ENCODE measurements around the gene HBS1L.

The HBS1L gene

GRCh38 chr6:135043364-135043763 lies 11.3 kb downstream of the HBS1L start:
- Histone ChIP-seq H3K4me3 (ENCODE audit: low read depth, low read length) (no peak overlapping the region), H3K27me3 (no peaks in the 10 kb centered on the region), H3K36me3 (peaks cover 22% of the 10 kb centered on the region), H3K9me3 (no peaks in the 10 kb centered on the region), H3K4me1 (no peaks in the 10 kb centered on the region)
- no peak for TF ChIP-seq CTCF (IDR thresholded peaks at IDR 0.05; ENCODE audit: low read depth, low read length)
- no peak for DNase-seq

- Histone ChIP-seq H3K36me3 (peaks cover 35% of the 10 kb centered on the region), H3K9me3 (no peaks in the 10 kb centered on the region), H3K4me3 (ENCODE audit: low read depth, low read length) (no peak overlapping the region), H3K27me3 (no peaks in the 10 kb centered on the region), H3K4me1 (no peaks in the 10 kb centered on the region)
- TF ChIP-seq CTCF (IDR thresholded peaks at IDR 0.05; ENCODE audit: low read depth, low read length), result no peak
- DNase-seq, result no peak
Observed at GRCh38 chr6:135038335-135038734, 16.3 kb downstream of the HBS1L start.

GRCh38 chr6:135037541-135037940 lies 17.1 kb downstream of the HBS1L start:
- Histone ChIP-seq H3K4me3 (ENCODE audit: low read depth, low read length) (no peak overlapping the region), H3K9me3 (no peaks in the 10 kb centered on the region), H3K27me3 (no peaks in the 10 kb centered on the region), H3K4me1 (no peaks in the 10 kb centered on the region), H3K36me3 (peaks cover 35% of the 10 kb centered on the region)
- no peak for DNase-seq
- no peak for TF ChIP-seq CTCF (IDR thresholded peaks at IDR 0.05; ENCODE audit: low read depth, low read length)

GRCh38 chr6:135036731-135037420 lies 17.7 kb downstream of the HBS1L start:
- Histone ChIP-seq H3K4me3 (ENCODE audit: low read depth, low read length) (no peak overlapping the region), H3K4me1 (no peaks in the 10 kb centered on the region), H3K9me3 (no peaks in the 10 kb centered on the region), H3K27me3 (no peaks in the 10 kb centered on the region), H3K36me3 (peaks cover 35% of the 10 kb centered on the region)
- DNase-seq, result no peak
- TF ChIP-seq CTCF (IDR thresholded peaks at IDR 0.05; ENCODE audit: low read depth, low read length), result no peak

- H3K4me1 ChIP-seq, result no peaks in the 10 kb centered on the region
- no peaks in the 10 kb centered on the region for H3K9me3 ChIP-seq
- H3K36me3 ChIP-seq, result peaks cover 28% of the 10 kb centered on the region
- H3K4me3 ChIP-seq (ENCODE audit: low read depth, low read length), result no peak overlapping the region
- no peaks in the 10 kb centered on the region for H3K27me3 ChIP-seq
- TF ChIP-seq CTCF (IDR thresholded peaks at IDR 0.05; ENCODE audit: low read depth, low read length), result no peak
- DNase-seq, result no peak
Observed at GRCh38 chr6:135033238-135033637, 21.4 kb downstream of the HBS1L start.

GRCh38 chr6:135030532-135031178 lies 24.0 kb downstream of the HBS1L start:
- H3K4me3 ChIP-seq (ENCODE audit: low read depth, low read length), result no peak overlapping the region
- no peak for TF ChIP-seq CTCF (IDR thresholded peaks at IDR 0.05; ENCODE audit: low read depth, low read length)
- no peaks in the 10 kb centered on the region for H3K27me3 ChIP-seq
- no peaks in the 10 kb centered on the region for H3K4me1 ChIP-seq
- no peak for DNase-seq
- no peaks in the 10 kb centered on the region for H3K9me3 ChIP-seq
- H3K36me3 ChIP-seq, result peaks cover 21% of the 10 kb centered on the region

All from BE2C (cell line).